Endothelial cell of umbilical vein (primary cell): ENCODE results near the gene PLEKHG7.

Experiments used
- JUN ChIP-seq: IDR thresholded peaks from 2 replicates; pipeline ENCODE4 v1.6.1; 2011; ENCODE audit warnings: borderline replicate concordance, low read depth; ENCODE audit not compliant: insufficient read length, insufficient read depth
- TF ChIP-seq, protein P1 (sequence below), 2 donors: IDR thresholded peaks; 1 replicate in 1 of 2; 2 replicates in 1 of 2; pipeline ENCODE4 v1.5.1; 2011; ENCODE audit warnings: low read length in 2 of 2, mild to moderate bottlenecking in 2 of 2, moderate library complexity in 2 of 2, control low read depth in 1 of 2, inconsistent platforms in 1 of 2, low read depth in 1 of 2; ENCODE audit not compliant: insufficient read depth in 1 of 2; ENCODE audit errors: extremely low read depth in 1 of 2

DNA sequence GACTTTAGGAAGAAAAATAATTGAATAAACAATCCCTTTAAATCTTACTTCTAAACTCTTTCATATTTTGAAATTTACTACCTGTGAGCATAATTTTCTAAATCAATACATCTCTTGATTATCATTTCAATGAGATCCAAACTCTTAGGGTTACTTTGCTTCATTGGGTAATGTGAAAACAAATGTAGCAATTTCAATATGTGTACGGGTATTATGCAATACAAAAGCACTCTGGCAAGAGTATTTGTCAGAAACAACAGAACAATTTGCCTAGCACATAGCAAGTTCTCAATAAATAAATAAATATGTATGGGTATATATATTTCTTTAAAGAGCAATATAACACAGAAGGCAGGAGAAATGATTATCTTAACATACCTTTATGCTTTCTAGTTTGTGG, 77.1 kb downstream of the PLEKHG7 start:
- TF ChIP-seq JUN = no peak
- TF ChIP-seq, protein P1, sequence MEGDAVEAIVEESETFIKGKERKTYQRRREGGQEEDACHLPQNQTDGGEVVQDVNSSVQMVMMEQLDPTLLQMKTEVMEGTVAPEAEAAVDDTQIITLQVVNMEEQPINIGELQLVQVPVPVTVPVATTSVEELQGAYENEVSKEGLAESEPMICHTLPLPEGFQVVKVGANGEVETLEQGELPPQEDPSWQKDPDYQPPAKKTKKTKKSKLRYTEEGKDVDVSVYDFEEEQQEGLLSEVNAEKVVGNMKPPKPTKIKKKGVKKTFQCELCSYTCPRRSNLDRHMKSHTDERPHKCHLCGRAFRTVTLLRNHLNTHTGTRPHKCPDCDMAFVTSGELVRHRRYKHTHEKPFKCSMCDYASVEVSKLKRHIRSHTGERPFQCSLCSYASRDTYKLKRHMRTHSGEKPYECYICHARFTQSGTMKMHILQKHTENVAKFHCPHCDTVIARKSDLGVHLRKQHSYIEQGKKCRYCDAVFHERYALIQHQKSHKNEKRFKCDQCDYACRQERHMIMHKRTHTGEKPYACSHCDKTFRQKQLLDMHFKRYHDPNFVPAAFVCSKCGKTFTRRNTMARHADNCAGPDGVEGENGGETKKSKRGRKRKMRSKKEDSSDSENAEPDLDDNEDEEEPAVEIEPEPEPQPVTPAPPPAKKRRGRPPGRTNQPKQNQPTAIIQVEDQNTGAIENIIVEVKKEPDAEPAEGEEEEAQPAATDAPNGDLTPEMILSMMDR (IDR thresholded peaks at IDR 0.05; ENCODE audit: extremely low read depth in 1 of 2, insufficient read depth in 1 of 2, low read depth in 1 of 2, low read length in 2 of 2) = no peak
